HL-60 (cell line): ENCODE data around the gene C1QTNF3.

ENCODE experiments used
- DNase-seq, 2 experiments: peaks; one replicate each; pipeline ENCODE4 v3.0.0-alpha.2; 2010 to 2020; ENCODE audit warnings: low read depth in 1 of 2, low spot score in 1 of 2
- H3K27ac ChIP-seq: fragments of 250-450 bp; sonication (Bioruptor Pico); replicated peaks from 2 replicates; pipeline ENCODE4 v1.5.1; 2020; ENCODE audit warnings: mild to moderate bottlenecking, moderate library complexity
- H3K27me3 ChIP-seq: fragments of 250-450 bp; sonication (Bioruptor Pico); 2 replicates; pipeline ENCODE4 v1.5.1; 2021; ENCODE audit warnings: mild to moderate bottlenecking, moderate library complexity; ENCODE audit not compliant: insufficient read depth, poor library complexity, severe bottlenecking
- H3K4me3 ChIP-seq: replicated peaks from 2 replicates; pipeline ENCODE4 v1.5.1; 2011; ENCODE audit warnings: mild to moderate bottlenecking, control low read depth, low read length; ENCODE audit not compliant: insufficient read depth
- CTCF ChIP-seq: IDR thresholded peaks from one replicate; pipeline ENCODE4 v1.5.1; 2011; ENCODE audit warnings: low read length, control low read depth, inconsistent platforms; ENCODE audit not compliant: insufficient read depth
- GABPA ChIP-seq: IDR thresholded peaks from 2 replicates; pipeline ENCODE4 v1.6.1; 2012; ENCODE audit warnings: low read depth
- POLR2AphosphoS5 ChIP-seq: IDR thresholded peaks from 2 replicates; pipeline ENCODE4 v1.6.1; 2012; ENCODE audit warnings: low read depth
- REST ChIP-seq: IDR thresholded peaks from 2 replicates; pipeline ENCODE4 v1.6.1; 2012; ENCODE audit warnings: low read depth; ENCODE audit not compliant: insufficient replicate concordance
- SPI1 ChIP-seq: IDR thresholded peaks from 2 replicates; pipeline ENCODE4 v1.6.1; 2012; ENCODE audit warnings: low read depth, mild to moderate bottlenecking, borderline replicate concordance

Gene C1QTNF3

GRCh38 chr5:34016222-34016621 is 26.8 kb downstream of the C1QTNF3 start:
- Histone ChIP-seq H3K4me3 (no peak overlapping the region), H3K27ac (no peak overlapping the region), H3K27me3 (no peaks in the 10 kb centered on the region)
- TF ChIP-seq SPI1 (no peak), REST (no peak), GABPA (no peak), POLR2AphosphoS5 (no peak), CTCF (no peak)
- DNase-seq, result no peak

- Histone ChIP-seq H3K27ac (no peak overlapping the region), H3K27me3 (no peaks in the 10 kb centered on the region), H3K4me3 (no peak overlapping the region)
- TF ChIP-seq GABPA (no peak), POLR2AphosphoS5 (no peak), SPI1 (no peak), REST (no peak), CTCF (no peak)
- DNase-seq, result no peak
These were observed 27.7 kb downstream of the C1QTNF3 start for GRCh38 chr5:34015120-34015822.

GRCh38 chr5:34014626-34015025 is 28.4 kb downstream of the C1QTNF3 start:
- Histone ChIP-seq H3K27ac (no peak overlapping the region), H3K4me3 (no peak overlapping the region), H3K27me3 (no peaks in the 10 kb centered on the region)
- DNase-seq, result no peak
- TF ChIP-seq REST, result no peak
- TF ChIP-seq SPI1, result no peak
- TF ChIP-seq POLR2AphosphoS5, result no peak
- TF ChIP-seq GABPA, result no peak
- TF ChIP-seq CTCF, result no peak
